Activated CD4-positive, alpha-beta T cell treated with anti-CD3 and anti-CD28 coated beads for 4 hours (primary cell): Measurements from ENCODE around the gene PNO1.

ENCODE experiments used
- DNase-seq, 2 donors: peaks; one replicate each; pipeline ENCODE4 v3.0.0-alpha.2; 2020

Gene PNO1

GRCh38 chr2:68196120-68196716, 38.5 kb downstream of the PNO1 start:
- DNase-seq: peak in 1 of 2 donors; percentile 55

GRCh38 chr2:68200157-68200787, 42.6 kb downstream of the PNO1 start:
- DNase-seq: no peak

- no peak for DNase-seq
Measured at GRCh38 chr2:68203587-68203986, 45.9 kb downstream of the PNO1 start.

- DNase-seq: no peak
Measured at GRCh38 chr2:68206793-68207192, 49.1 kb downstream of the PNO1 start.

- DNase-seq: no peak
Measured at GRCh38 chr2:68214381-68214780, 56.7 kb downstream of the PNO1 start.

- DNase-seq: no peak
Measured at GRCh38 chr2:68216454-68217310, 59.0 kb downstream of the PNO1 start.

- DNase-seq: no peak
Measured at GRCh38 chr2:68217729-68218128, 60.0 kb downstream of the PNO1 start.

GRCh38 chr2:68218343-68218901, 60.7 kb downstream of the PNO1 start:
- no peak for DNase-seq

- DNase-seq: no peak
Measured at GRCh38 chr2:68222287-68222686, 64.6 kb downstream of the PNO1 start.

- no peak for DNase-seq
Measured at GRCh38 chr2:68223419-68223818, 65.7 kb downstream of the PNO1 start.

GRCh38 chr2:68225119-68225632, 67.5 kb downstream of the PNO1 start:
- DNase-seq: peak; percentile 11 to 16
